K562 (cell line): ENCODE measurements around the gene NR1H2.

Experiments used
- EZH2 ChIP-seq: IDR thresholded peaks from 2 replicates; pipeline ENCODE4 v1.6.1; 2012; ENCODE audit warnings: low read depth, mild to moderate bottlenecking, inconsistent platforms, low read length, borderline replicate concordance
- YY1 ChIP-seq, 3 experiments: IDR thresholded peaks; 2 replicates each; pipeline ENCODE4 v1.6.1; 2011; ENCODE audit warnings: low read length in 2 of 3, mild to moderate bottlenecking in 2 of 3, moderate library complexity in 2 of 3, borderline replicate concordance in 1 of 3, control low read depth in 1 of 3, low read depth in 1 of 3; ENCODE audit not compliant: insufficient read depth in 3 of 3, insufficient replicate concordance in 2 of 3, control insufficient read depth in 1 of 3, insufficient read length in 1 of 3; ENCODE audit errors: extremely low read depth in 1 of 3

GRCh38 chr19:50419580-50420035 lies 43.4 kb downstream of the NR1H2 start:
- TF ChIP-seq YY1 (IDR thresholded peaks at IDR 0.05; ENCODE audit: borderline replicate concordance in 1 of 3, control insufficient read depth in 1 of 3, extremely low read depth in 1 of 3, insufficient read depth in 3 of 3, insufficient read length in 1 of 3, insufficient replicate concordance in 2 of 3, low read depth in 1 of 3, low read length in 2 of 3) = no peak
- TF ChIP-seq EZH2 = no peak
